ENCODE results near the gene DNM2. TPM values are rescaled to one million over a fixed set of nuclear protein-coding genes. Genes with fewer than 3 reads are reported as not detected.

Gene DNM2
- total RNA-seq, 1 experiment from 2014 or later, result 188 TPM

GRCh38 chr19:10747271-10747670 is 29.4 kb downstream of the DNM2 start:
- H3K27me3 ChIP-seq (ENCODE audit: insufficient read depth, low read depth), result no peaks in the 10 kb centered on the region
- BruUV-seq (replicated peaks), result no TSS peak
- peaks cover 70% of the 10 kb centered on the region for H4K20me1 ChIP-seq (ENCODE audit: insufficient read depth)
- no peaks in the 10 kb centered on the region for H3K9me2 ChIP-seq (ENCODE audit: insufficient read depth)
- peak; percentile 46 to 72 for DNase-seq
- no peak overlapping the region for H3K4me3 ChIP-seq
- CTCF ChIA-PET, result interaction anchor here (0.7 kb wide), 1 partner anchor 272 kb away, joined by 3 read pairs; no protein-coding TSS in a partner anchor
- H3K27ac ChIP-seq, result peak overlapping the region; percentile 30
- peaks cover 50% of the 10 kb centered on the region for H3K4me1 ChIP-seq (replicated peaks; ENCODE audit: insufficient read depth)
- POLR2A ChIA-PET (ENCODE audit: unreplicated experiment), result interaction anchor here (0.5 kb wide), 1 partner anchor 165 kb away, joined by 21 read pairs; no protein-coding TSS in a partner anchor
- TF ChIP-seq EZH2 (IDR thresholded peaks at IDR 0.05; ENCODE audit: low read depth), result no peak
- TF ChIP-seq, protein P1, sequence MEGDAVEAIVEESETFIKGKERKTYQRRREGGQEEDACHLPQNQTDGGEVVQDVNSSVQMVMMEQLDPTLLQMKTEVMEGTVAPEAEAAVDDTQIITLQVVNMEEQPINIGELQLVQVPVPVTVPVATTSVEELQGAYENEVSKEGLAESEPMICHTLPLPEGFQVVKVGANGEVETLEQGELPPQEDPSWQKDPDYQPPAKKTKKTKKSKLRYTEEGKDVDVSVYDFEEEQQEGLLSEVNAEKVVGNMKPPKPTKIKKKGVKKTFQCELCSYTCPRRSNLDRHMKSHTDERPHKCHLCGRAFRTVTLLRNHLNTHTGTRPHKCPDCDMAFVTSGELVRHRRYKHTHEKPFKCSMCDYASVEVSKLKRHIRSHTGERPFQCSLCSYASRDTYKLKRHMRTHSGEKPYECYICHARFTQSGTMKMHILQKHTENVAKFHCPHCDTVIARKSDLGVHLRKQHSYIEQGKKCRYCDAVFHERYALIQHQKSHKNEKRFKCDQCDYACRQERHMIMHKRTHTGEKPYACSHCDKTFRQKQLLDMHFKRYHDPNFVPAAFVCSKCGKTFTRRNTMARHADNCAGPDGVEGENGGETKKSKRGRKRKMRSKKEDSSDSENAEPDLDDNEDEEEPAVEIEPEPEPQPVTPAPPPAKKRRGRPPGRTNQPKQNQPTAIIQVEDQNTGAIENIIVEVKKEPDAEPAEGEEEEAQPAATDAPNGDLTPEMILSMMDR (conservative IDR thresholded peaks at IDR 0.05), result no peak
- H3K4me2 ChIP-seq, result peak overlapping the region; percentile 36; the same call in 1 of the 2 replicates
- no peak overlapping the region for H2AFZ ChIP-seq
- H3K36me3 ChIP-seq (ENCODE audit: low read depth), result no peaks in the 10 kb centered on the region
- H3F3A ChIP-seq (ENCODE audit: insufficient read depth, low read depth), result peaks cover 43% of the 10 kb centered on the region
- H3K9me3 ChIP-seq (ENCODE audit: insufficient read depth, low read depth), result no peaks in the 10 kb centered on the region
- H3K79me2 ChIP-seq (ENCODE audit: low read depth), result peaks cover 88% of the 10 kb centered on the region
- intact Hi-C loops (cut with micrococcal nuclease; ENCODE audit: unreplicated experiment), result no loop called here

- no peak overlapping the region for H2AFZ ChIP-seq
- H3K4me3 ChIP-seq, result no peak overlapping the region
- no TSS peak for BruUV-seq (replicated peaks)
- no peaks in the 10 kb centered on the region for H3K36me3 ChIP-seq (ENCODE audit: low read depth)
- H3K4me1 ChIP-seq (replicated peaks; ENCODE audit: insufficient read depth), result peaks cover 50% of the 10 kb centered on the region
- peaks cover 88% of the 10 kb centered on the region for H3K79me2 ChIP-seq (ENCODE audit: low read depth)
- H3F3A ChIP-seq (ENCODE audit: insufficient read depth, low read depth), result peaks cover 43% of the 10 kb centered on the region
- no peaks in the 10 kb centered on the region for H3K27me3 ChIP-seq (ENCODE audit: insufficient read depth, low read depth)
- peak overlapping the region; percentile 83 for H3K27ac ChIP-seq
- 0 out of 2 replicates have a peak overlapping the region, but pooled peaks have one; percentile 36 for H3K4me2 ChIP-seq
- DNase-seq, result no peak
- H3K9me3 ChIP-seq (ENCODE audit: insufficient read depth, low read depth), result no peaks in the 10 kb centered on the region
- CTCF ChIA-PET, result no interaction called here
- no peaks in the 10 kb centered on the region for H3K9me2 ChIP-seq (ENCODE audit: insufficient read depth)
- intact Hi-C loops (cut with micrococcal nuclease; ENCODE audit: unreplicated experiment), result no loop called here
- peaks cover 74% of the 10 kb centered on the region for H4K20me1 ChIP-seq (ENCODE audit: insufficient read depth)
- TF ChIP-seq, protein P1 (conservative IDR thresholded peaks at IDR 0.05), result no peak
- TF ChIP-seq EZH2 (IDR thresholded peaks at IDR 0.05; ENCODE audit: low read depth), result no peak
- POLR2A ChIA-PET (ENCODE audit: unreplicated experiment), result interaction anchor here (0.5 kb wide), 1 partner anchor 165 kb away, joined by 21 read pairs; no protein-coding TSS in a partner anchor
Observed at GRCh38 chr19:10747674-10748073, 29.8 kb downstream of the DNM2 start.

GRCh38 chr19:10748195-10748926 is 30.5 kb downstream of the DNM2 start:
- peak overlapping the region; percentile 83 for H3K27ac ChIP-seq
- H3F3A ChIP-seq (ENCODE audit: insufficient read depth, low read depth), result peaks cover 43% of the 10 kb centered on the region
- no peak for TF ChIP-seq EZH2 (IDR thresholded peaks at IDR 0.05; ENCODE audit: low read depth)
- TF ChIP-seq, protein P1 (conservative IDR thresholded peaks at IDR 0.05), result no peak
- intact Hi-C loops (cut with micrococcal nuclease; ENCODE audit: unreplicated experiment), result no loop called here
- H3K27me3 ChIP-seq (ENCODE audit: insufficient read depth, low read depth), result no peaks in the 10 kb centered on the region
- BruUV-seq (replicated peaks), result no TSS peak
- peaks cover 71% of the 10 kb centered on the region for H4K20me1 ChIP-seq (ENCODE audit: insufficient read depth)
- ChIA-PET CTCF (no interaction called here), POLR2A (ENCODE audit: unreplicated experiment) (no interaction called here)
- H3K4me3 ChIP-seq, result no peak overlapping the region
- H3K9me2 ChIP-seq (ENCODE audit: insufficient read depth), result no peaks in the 10 kb centered on the region
- no peaks in the 10 kb centered on the region for H3K36me3 ChIP-seq (ENCODE audit: low read depth)
- no peak overlapping the region for H2AFZ ChIP-seq
- H3K4me2 ChIP-seq, result peak overlapping the region; percentile 70
- H3K4me1 ChIP-seq (replicated peaks; ENCODE audit: insufficient read depth), result peaks cover 50% of the 10 kb centered on the region
- peaks cover 85% of the 10 kb centered on the region for H3K79me2 ChIP-seq (ENCODE audit: low read depth)
- H3K9me3 ChIP-seq (ENCODE audit: insufficient read depth, low read depth), result no peaks in the 10 kb centered on the region
- no peak for DNase-seq

Data from PC-9 (cell line).